Kidney (tissue), 14 donors: ENCODE data around the gene CCR8. TPM values are rescaled to one million over a fixed set of nuclear protein-coding genes. Genes with fewer than 3 reads are reported as not detected.

Experiments used
- DNase-seq, 5 donors: peaks; one replicate each; pipeline ENCODE4 v3.0.0-alpha.2; 2013 to 2020
- FAIRE-seq: peaks from 2 replicates; lab custom pipeline; 2012; peaks lifted over from hg19 to GRCh38; lab: Jason Lieb, UNC
- H3K27ac ChIP-seq, 2 donors: one replicate each; pipeline ENCODE4 v1.7.0; 2013; ENCODE audit warnings: low read depth in 2 of 2, low read length in 2 of 2, inconsistent platforms in 1 of 2
- H3K27me3 ChIP-seq: one replicate; pipeline ENCODE4 v1.7.1; 2013; ENCODE audit warnings: low read length, inconsistent platforms; ENCODE audit not compliant: control insufficient read depth, insufficient read depth
- H3K36me3 ChIP-seq, 3 donors: one replicate each; pipeline versions ENCODE4 v1.7.0 to v1.7.1; 2013; ENCODE audit warnings: low read length in 3 of 3, control low read depth in 1 of 3, inconsistent platforms in 1 of 3; ENCODE audit not compliant: insufficient read depth in 3 of 3, control insufficient read depth in 2 of 3
- H3K4me1 ChIP-seq, 3 donors: one replicate each; pipeline versions ENCODE4 v1.7.0 to v1.7.1; 2013; ENCODE audit warnings: low read length in 3 of 3, inconsistent platforms in 1 of 3, low read depth in 1 of 3; ENCODE audit not compliant: control insufficient read depth in 2 of 3, insufficient read depth in 2 of 3
- H3K4me3 ChIP-seq, 3 donors: one replicate each; pipeline versions ENCODE4 v1.7.0 to v1.8.1; 2013; ENCODE audit warnings: low read length in 3 of 3, control low read depth in 1 of 3, inconsistent platforms in 1 of 3
- H3K9ac ChIP-seq, 3 donors: one replicate each; pipeline versions ENCODE4 v1.7.0 to v1.7.1; 2013; ENCODE audit warnings: low read length in 3 of 3, control low read depth in 1 of 3, inconsistent platforms in 1 of 3
- H3K9me3 ChIP-seq, 3 donors: one replicate each; pipeline versions ENCODE4 v1.7.0 to v1.7.1; 2013; ENCODE audit warnings: low read length in 3 of 3, control low read depth in 1 of 3, inconsistent platforms in 1 of 3; ENCODE audit not compliant: control insufficient read depth in 2 of 3, insufficient read depth in 1 of 3
- intact Hi-C: fragments of 100-400 bp; cut with DNase I; formaldehyde crosslinking; loops from one replicate; pipeline ENCODE4 v1.11.1; 2022
- polyA plus RNA-seq: library from polyadenylated mRNA; stranded (reverse); fragments of 350-450 nt; fragmentation: Illumina TruSeq; extraction: RNeasy Lipid Tissue Mini Kit (QIAGEN cat#74804); gene quantifications from one replicate; pipeline ENCODE4 v1.2.3, GENCODE V29; 2014; ENCODE audit warnings: low read depth, low replicate concordance; ENCODE audit not compliant: insufficient read depth
- total RNA-seq: library from RNA; stranded (reverse); fragmentation: NEBNext Ultra II Directional; extraction: Animal tissue kit (Norgen Biotek cat#: 25700); gene quantifications from one replicate; pipeline ENCODE4 v1.2.1, GENCODE V29; 2021
- TF ChIP-seq, protein P1 (sequence below): IDR thresholded peaks from 3 replicates; pipeline ENCODE4 v1.5.1; 2012; ENCODE audit warnings: mild to moderate bottlenecking, moderate library complexity, borderline replicate concordance; ENCODE audit not compliant: insufficient read depth; ENCODE audit errors: extremely low read depth
- donor health status: control.
- donor health status: control.
- donor health status: control.
- donor health status: control.
- donor health status: control.
- donor health status: DM: yes; HTN: yes; CAD: no.
- donor health status: Normal renal cell carcinoma (clear cell type).

The CCR8 gene
- total and polyA plus RNA-seq, 2 donors from 2014 or later: 0.19 TPM; not detected in 1

GRCh38 chr3:39378957-39379777 lies 49.7 kb downstream of the CCR8 start:
- H3K27ac ChIP-seq: no peak overlapping the region
- DNase-seq: no peak

GRCh38 chr3:39379778-39380155 lies 50.3 kb downstream of the CCR8 start:
- H3K9me3 ChIP-seq: no peaks in the 10 kb centered on the region
- H3K27ac ChIP-seq: no peak overlapping the region
- no peaks in the 10 kb centered on the region for H3K4me1 ChIP-seq
- no peaks in the 10 kb centered on the region for H3K27me3 ChIP-seq
- DNase-seq: no peak
- no peak overlapping the region for H3K4me3 ChIP-seq
- intact Hi-C loops: no loop called here
- TF ChIP-seq, protein P1, sequence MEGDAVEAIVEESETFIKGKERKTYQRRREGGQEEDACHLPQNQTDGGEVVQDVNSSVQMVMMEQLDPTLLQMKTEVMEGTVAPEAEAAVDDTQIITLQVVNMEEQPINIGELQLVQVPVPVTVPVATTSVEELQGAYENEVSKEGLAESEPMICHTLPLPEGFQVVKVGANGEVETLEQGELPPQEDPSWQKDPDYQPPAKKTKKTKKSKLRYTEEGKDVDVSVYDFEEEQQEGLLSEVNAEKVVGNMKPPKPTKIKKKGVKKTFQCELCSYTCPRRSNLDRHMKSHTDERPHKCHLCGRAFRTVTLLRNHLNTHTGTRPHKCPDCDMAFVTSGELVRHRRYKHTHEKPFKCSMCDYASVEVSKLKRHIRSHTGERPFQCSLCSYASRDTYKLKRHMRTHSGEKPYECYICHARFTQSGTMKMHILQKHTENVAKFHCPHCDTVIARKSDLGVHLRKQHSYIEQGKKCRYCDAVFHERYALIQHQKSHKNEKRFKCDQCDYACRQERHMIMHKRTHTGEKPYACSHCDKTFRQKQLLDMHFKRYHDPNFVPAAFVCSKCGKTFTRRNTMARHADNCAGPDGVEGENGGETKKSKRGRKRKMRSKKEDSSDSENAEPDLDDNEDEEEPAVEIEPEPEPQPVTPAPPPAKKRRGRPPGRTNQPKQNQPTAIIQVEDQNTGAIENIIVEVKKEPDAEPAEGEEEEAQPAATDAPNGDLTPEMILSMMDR: no peak
- no peak overlapping the region for H3K9ac ChIP-seq
- H3K36me3 ChIP-seq: no peaks in the 10 kb centered on the region
- no peak for FAIRE-seq

More at GRCh38 chr3:39378957-39379777, 49.7 kb downstream of the CCR8 start:
- no peak for FAIRE-seq
- Histone ChIP-seq H3K4me1 (no peaks in the 10 kb centered on the region), H3K36me3 (no peaks in the 10 kb centered on the region), H3K9me3 (no peaks in the 10 kb centered on the region), H3K27me3 (no peaks in the 10 kb centered on the region), H3K4me3 (no peak overlapping the region), H3K9ac (no peak overlapping the region)
- TF ChIP-seq, protein P1: no peak
- intact Hi-C loops: no loop called here

GRCh38 chr3:39381432-39381831 lies 51.9 kb downstream of the CCR8 start:
- intact Hi-C loops: no loop called here
- no peak for FAIRE-seq
- Histone ChIP-seq H3K4me1 (peaks cover 0 to 8% (median 4%) of the 10 kb centered on the region in 3 donors), H3K27ac (no peak overlapping the region), H3K36me3 (no peaks in the 10 kb centered on the region), H3K27me3 (no peaks in the 10 kb centered on the region), H3K9ac (no peak overlapping the region), H3K4me3 (no peak overlapping the region), H3K9me3 (no peaks in the 10 kb centered on the region)
- TF ChIP-seq, protein P1: no peak
- no peak for DNase-seq

Other genes starting within 250 kb of the CCR8 start
- 70.9 TPM for gene GORASP1, start 222.1 kb upstream of the CCR8 start, total RNA-seq
- 38.8 TPM for gene GORASP1, start 222.1 kb upstream of the CCR8 start, polyA plus RNA-seq
- gene TTC21A, start 222.0 kb upstream of the CCR8 start, total RNA-seq: 14.1 TPM
- gene TTC21A, start 222.0 kb upstream of the CCR8 start, polyA plus RNA-seq: 4.8 TPM
- gene CSRNP1, start 176.1 kb upstream of the CCR8 start, total RNA-seq: 21.6 TPM
- 16.5 TPM for gene CSRNP1, start 176.1 kb upstream of the CCR8 start, polyA plus RNA-seq
- 0.09 TPM for gene XIRP1, start 137.1 kb upstream of the CCR8 start, total RNA-seq
- not detected for gene XIRP1, start 137.1 kb upstream of the CCR8 start, polyA plus RNA-seq
- 4.4 TPM for gene CX3CR1, start 49.7 kb upstream of the CCR8 start, total RNA-seq
- 0.99 TPM for gene CX3CR1, start 49.7 kb upstream of the CCR8 start, polyA plus RNA-seq
- 24.9 TPM for gene SLC25A38, start 53.7 kb downstream of the CCR8 start, total RNA-seq
- gene SLC25A38, start 53.7 kb downstream of the CCR8 start, polyA plus RNA-seq: 42.3 TPM
- gene RPSA, start 77.0 kb downstream of the CCR8 start, total RNA-seq: 806 TPM
- gene RPSA, start 77.0 kb downstream of the CCR8 start, polyA plus RNA-seq: 1,249 TPM
- gene MOBP, start 138.0 kb downstream of the CCR8 start, total RNA-seq: 0.16 TPM
- not detected for gene MOBP, start 138.0 kb downstream of the CCR8 start, polyA plus RNA-seq